HG03280 (cell line): Measurements from ENCODE around the gene PSME3.

Experiments used
- ATAC-seq: cut with Tn5 transposase; IDR thresholded peaks from one replicate; pipeline ENCODE4 v1.9.1; 2021; ENCODE audit warnings: mild to moderate bottlenecking, moderate library complexity; ENCODE audit not compliant: unreplicated experiment

PSME3 gene, protein sequence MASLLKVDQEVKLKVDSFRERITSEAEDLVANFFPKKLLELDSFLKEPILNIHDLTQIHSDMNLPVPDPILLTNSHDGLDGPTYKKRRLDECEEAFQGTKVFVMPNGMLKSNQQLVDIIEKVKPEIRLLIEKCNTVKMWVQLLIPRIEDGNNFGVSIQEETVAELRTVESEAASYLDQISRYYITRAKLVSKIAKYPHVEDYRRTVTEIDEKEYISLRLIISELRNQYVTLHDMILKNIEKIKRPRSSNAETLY

DNA sequence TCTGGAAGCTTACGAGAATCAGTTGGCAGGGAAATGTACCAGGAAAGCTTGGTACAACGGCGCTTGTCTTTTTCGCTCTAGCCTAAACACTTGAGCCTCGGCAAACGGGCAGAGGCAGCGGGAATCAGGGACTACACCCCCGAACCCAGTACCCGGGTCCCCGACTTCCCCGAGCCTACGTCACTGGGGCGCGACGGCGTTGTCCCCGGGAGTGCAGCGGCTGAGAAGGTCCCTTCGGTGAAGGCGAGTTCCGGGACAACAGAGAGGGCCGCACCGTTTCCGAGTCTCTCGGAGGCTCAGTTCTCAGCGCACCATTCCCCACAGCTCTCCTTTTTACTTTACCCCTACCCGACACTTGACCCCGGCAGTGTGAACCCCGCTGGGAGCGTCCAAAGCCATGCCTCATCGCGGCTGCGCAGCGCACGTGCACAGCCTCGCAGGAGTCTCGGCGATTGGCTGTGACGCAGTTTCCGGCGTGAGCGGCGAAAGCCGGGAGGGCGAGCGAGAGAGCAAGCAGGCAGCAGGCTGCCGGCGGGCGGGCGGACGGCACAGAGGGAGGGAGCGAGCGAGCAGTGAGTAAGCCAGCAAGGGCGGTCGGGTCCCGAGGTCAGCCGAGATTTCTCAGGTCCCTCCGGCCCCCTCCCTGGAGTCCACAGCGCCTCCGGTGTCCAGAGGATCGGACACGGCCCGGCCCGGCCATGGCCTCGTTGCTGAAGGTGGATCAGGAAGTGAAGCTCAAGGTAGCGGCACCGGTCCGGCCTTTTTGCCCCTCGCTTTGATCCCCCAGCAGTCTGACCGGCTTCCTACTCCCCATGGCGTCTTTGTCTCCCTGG lies at the start of gene PSME3:
PSME3 (plus strand) TSS at position 464 of the 833 bp plus-strand sequence; CDS start at position 699, 235 bp downstream.
- peak; percentile 84 for ATAC-seq

DNA sequence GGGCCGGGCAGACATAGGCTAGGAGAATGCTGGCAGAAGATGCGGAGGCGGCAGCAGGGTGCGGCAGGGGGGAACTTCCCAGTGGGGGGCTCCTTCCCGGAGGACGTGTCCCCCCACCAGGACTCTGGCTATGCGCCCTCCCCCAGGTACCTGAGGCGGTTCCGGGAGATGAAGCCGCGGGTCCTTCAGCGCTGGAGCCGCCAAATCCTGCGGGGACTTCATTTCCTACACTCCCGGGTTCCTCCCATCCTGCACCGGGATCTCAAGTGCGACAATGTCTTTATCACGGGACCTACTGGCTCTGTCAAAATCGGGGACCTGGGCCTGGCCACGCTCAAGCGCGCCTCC lies 49.4 kb upstream of the PSME3 start:
- no peak for ATAC-seq

DNA sequence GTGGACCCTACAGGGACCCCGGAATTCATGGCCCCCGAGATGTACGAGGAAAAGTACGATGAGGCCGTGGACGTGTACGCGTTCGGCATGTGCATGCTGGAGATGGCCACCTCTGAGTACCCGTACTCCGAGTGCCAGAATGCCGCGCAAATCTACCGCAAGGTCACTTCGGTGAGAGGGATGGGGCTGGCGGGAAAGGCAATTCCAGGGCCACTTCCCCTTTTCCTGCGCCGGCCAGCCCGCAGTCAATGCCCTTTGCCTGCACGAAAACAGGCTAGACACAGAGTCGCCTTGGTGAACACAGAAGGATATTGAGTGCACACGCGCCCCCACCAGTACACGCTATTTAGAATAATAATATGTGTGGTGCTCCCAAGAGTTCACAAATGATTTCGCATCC lies 48.8 kb upstream of the PSME3 start:
- no peak for ATAC-seq

DNA sequence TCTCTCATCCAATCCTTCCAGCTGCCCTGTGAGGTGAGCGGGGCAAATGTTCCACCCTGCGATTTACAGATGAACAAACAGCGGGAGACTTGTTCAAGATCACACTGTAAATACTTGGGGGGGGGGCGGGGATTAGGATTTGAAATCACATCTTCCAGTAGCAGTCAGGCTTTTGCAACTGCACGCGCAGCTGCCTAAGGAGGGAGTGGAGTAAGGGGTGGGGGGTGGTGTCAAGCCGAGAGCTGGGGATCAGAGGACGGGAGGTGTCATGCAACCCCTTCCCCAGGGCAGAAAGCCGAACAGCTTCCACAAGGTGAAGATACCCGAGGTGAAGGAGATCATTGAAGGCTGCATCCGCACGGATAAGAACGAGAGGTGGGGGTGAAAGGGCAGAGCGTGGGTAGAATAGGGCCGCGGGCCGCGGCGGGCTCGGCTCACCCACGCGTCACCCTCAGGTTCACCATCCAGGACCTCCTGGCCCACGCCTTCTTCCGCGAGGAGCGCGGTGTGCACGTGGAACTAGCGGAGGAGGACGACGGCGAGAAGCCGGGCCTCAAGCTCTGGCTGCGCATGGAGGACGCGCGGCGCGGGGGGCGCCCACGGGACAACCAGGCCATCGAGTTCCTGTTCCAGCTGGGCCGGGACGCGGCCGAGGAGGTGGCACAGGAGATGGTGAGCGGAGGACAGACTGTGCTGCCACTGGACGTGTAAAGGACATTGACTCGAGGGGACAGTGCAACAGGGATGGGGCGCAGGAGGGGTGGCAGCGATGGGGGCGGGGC lies 48.2 kb upstream of the PSME3 start:
- ATAC-seq, result no peak

DNA sequence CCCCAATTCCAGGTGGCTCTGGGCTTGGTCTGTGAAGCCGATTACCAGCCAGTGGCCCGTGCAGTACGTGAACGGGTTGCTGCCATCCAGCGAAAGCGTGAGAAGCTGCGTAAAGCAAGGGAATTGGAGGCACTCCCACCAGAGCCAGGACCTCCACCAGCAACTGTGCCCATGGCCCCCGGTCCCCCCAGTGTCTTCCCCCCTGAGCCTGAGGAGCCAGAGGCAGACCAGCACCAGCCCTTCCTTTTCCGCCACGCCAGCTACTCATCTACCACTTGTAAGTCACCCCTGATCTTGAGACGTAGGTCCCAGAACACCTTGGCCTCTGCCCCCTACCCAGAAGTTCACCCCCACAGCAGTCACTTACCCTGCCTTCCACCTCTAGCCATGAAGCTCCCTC lies 45.9 kb upstream of the PSME3 start:
- ATAC-seq, result no peak

DNA sequence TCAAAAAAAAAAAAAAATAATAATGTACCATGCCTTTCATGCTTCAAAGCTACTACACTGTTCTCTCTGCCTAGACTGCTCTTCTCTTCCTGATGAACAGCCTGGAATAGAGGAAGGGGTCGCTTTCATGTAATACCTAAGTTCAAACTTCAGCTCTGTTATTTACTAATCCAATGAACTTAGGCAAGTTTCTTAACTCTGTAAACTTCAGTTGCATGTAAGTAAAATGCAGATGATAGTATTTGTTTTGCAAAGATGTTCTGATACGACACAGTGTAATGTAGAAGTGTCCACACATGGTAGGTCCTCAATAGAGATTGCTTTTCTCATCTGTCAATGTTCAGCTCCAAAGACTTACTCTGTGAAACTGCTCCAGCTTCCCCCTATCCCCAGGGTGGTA lies 41.2 kb upstream of the PSME3 start:
- ATAC-seq, result no peak

DNA sequence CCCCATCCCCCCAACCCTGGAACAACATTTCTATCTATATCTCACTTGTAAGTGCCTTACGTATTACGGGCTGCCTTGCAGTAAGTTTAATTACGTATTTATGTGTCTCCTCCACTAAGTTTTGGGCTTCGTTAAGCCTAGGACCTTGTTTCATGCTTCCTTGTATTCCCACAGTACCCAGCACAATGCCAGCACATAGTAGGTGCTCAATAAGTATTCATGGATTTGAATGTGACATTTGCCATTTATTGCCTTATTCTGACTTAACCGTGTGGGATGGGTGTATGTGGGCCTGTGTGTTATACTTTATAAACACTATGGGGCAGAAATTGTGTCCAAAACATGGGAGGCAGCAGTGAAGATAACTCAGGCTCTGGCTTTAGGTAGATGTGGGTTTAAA lies 40.7 kb upstream of the PSME3 start:
- ATAC-seq, result no peak

DNA sequence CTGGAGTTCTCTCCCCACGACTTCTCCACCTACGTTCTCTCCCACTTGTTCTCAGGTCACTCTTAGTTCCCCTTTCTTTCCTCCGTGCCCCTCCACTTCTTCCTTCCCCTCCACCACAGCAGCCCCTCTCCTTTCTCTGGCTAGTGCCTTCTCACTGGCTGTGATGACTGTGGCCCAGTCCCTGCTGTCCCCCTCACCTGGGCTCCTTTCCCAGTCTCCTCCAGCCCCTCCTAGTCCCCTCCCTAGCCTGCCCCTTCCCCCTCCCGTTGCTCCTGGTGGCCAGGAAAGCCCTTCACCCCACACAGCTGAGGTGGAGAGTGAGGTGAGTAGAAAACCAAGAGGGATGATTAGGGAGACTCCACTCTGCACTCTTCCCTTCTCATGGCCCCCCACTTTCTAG lies 38.1 kb upstream of the PSME3 start:
- no peak for ATAC-seq

DNA sequence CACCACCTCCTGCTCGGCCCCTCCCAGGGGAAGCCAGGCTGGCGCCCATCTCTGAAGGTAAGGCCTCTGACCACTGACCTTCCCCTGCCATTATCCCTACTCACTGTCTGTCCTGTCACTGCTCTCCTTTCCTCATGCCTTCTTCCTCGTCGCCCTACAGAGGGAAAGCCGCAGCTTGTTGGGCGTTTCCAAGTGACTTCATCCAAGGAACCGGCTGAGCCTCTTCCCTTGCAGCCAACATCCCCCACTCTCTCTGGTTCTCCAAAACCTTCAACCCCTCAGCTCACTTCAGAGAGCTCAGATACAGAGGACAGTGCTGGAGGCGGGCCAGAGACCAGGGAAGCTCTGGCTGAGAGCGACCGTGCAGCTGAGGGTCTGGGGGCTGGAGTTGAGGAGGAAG lies 37.7 kb upstream of the PSME3 start:
- no peak for ATAC-seq

DNA sequence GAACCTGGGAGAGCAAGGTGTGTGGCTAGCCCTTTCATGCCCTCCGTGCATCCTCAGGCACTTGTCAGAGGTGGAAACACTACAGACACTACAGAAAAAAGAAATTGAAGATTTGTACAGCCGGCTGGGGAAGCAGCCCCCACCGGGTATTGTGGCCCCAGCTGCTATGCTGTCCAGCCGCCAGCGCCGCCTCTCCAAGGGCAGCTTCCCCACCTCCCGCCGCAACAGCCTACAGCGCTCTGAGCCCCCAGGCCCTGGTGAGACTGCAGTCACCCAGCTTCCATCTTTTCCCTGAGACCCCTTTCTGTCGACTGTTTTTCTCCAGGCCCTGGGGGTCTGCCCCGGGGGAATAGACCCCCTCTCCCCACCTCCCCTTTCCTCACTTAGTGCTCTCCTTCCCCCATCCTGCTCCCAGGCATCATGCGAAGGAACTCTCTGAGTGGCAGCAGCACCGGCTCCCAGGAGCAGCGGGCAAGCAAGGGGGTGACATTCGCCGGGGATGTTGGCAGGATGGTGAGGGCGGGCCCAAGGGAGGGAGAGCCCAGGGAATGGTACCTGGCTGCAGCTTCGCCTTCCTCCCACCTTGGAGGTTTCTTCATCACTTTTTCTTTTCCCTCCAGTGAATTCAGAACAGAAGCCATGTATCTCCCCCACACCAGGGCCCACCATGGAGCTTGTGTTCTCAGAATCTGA lies 37.0 kb upstream of the PSME3 start:
- ATAC-seq, result no peak

DNA sequence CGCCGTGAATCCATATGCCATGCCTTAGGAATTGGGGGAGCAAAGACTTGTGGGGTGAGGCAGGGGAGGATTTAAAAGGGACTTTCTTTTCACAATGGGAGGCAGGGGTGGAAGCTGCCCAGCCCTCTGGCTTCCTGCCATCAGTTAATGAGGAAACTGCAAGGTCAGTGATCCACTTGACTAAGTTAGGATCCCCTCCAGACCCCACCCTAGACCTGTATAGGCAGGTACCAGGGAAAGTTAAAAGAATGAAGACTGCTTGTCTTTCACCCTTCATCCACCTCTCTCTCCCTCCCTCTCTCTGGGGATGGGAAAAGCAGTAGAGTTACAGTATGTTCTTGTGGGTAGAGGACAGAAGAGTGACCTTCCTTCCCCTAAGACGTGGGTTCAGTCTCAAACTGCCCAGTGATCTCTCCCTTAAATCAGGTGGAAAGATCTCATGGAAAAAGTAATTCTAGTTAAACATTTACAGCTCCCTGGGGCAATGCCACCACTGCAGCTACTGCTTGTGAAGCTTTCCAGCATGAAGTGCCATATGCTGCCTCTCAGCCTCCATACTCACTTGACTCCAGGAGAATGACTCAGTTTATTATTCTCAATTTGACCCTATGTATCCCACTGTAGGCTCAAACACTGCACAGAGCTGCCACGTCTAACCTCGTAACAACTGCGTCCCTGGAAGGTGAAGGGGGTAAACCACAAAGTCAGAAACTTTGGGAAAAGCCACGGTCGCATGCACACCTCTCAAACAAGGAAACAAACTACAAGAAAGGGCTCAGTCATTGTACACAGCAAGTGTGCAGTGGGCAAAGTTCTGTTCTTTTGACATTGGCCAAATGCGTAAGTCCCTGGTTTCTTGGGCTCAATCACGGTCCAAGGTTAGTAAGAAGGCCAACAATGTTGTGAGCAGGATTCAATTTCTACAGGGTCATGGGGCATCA lies 35.9 kb upstream of the PSME3 start:
- no peak for ATAC-seq

DNA sequence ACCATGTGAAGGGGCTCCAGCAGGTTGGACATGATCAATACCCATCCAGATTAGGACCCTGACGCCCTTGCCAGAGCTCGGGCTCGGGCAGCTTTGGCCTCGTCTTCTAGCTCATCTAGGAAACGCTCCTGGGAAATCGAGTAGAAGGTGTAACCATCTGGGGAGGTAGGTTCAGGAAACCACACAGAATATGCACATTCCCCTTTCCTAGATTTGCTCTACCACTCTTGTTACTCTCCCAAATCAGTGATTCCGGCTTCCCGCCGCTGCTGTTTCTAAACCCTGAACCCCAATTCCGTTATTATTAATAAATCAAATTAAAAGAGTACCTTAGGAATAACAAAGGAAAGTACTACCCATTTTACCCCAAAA lies 35.2 kb upstream of the PSME3 start:
- no peak for ATAC-seq

DNA sequence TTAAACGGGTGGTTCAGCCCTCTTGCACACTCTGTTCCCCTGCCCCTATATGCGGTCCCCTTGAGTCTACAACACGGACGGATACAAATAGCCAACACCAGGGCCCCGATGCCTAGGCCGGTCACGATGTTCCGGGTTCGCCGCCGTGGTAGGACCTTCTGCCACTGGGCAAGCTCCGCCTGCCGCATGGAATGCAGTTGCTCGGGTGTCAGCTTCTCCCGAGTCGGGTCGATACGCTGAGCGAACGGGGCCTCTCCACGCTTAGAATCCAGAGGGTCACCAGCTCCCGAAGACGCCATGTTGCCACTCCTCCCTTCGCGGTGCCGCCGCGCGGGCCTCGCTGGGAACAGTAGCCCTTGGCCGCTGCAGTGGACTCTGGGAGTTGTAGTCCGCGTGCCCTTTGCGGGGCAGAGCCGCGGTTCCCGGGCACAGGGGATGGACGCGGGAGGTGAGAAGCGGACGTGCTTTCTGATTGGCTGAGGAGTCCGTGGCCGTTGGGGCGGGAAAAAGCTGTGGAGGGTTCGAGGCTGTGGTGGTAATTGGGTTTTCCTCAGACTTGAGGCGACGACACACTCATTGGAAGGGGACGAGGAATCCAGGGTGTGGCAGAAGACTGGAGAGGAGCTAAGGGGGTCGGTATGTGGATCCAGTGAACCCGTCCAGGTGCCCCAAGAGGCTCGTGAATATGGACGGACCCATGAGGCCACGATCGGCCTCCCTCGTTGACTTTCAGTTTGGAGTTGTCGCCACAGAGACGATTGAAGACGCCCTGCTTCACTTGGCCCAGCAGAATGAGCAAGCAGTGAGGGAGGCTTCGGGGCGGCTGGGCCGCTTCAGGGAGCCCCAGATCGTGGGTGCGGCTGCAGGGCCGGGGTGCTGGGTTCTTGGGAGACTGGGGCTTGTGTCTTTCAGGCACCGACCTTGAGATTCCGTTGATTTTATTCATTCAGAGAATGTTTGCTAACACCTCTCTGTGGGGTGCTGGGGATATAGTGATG lies 34.5 kb upstream of the PSME3 start, which contains the start of the genes CNTD1 and COA3:
CNTD1 (plus strand) TSS at position 479 of the 998 bp plus-strand sequence; CDS start at position 686, 207 bp downstream.
COA3 (minus strand) TSS at position 322 of the 998 bp plus-strand sequence; CDS start at position 299, 23 bp downstream.
- ATAC-seq, result peak; percentile 93

DNA sequence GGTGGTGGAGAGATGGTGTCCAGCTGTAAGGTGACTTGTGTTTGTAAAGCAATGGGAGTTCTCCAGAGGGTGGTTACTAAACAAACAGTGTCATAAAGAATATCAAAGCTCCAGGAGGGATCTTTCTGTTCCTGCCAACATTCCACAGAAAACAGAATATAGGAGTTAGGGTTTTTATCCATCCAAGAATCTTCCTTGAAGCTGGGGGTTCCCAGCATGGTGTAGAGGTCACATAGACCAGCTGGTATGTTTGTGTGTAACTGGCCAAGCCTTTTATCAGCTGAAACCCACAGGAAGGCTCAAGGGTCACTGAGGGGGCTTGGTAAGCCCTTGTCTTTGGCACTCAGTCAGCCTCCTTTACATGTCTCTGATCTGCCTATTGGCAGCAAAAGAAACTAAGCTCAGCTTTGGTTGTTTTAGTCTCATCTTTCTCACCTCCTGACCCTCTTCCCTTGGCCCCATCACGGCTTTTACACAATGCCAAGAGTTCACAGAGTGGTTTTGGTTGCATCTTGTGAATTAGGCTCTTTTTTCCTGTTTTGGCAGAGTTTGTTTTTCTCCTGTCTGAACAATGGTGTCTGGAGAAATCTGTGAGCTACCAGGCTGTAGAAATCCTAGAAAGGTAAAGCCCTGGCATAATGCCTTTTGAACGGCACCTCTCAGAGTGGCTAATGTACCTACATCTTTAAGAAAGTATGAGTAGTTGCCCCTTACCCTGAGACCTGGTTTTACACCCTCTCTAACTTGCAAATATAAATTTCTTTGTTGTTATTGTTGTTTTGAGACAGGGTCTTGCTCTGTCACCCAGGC lies 29.9 kb upstream of the PSME3 start:
- ATAC-seq, result no peak

DNA sequence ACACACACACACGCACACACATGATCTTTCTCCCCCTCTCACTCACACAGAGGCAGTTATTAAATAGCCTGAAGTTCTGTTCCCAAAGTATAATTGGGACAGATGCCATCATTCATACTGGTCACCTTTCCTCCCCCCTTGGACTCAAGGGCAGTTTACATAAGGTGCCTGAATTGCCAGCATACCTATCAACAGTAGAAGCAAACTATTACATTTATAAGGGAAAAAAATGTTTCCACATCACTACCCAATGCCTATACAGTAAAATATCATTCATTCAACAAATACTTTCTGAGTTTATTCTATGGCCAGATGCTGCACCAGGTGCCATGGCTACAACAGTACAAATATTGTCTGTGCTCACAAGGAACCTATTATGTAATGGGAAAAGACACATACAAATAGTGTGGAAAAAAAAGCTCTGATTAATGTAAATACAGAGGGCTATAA lies 28.3 kb upstream of the PSME3 start:
- no peak for ATAC-seq

DNA sequence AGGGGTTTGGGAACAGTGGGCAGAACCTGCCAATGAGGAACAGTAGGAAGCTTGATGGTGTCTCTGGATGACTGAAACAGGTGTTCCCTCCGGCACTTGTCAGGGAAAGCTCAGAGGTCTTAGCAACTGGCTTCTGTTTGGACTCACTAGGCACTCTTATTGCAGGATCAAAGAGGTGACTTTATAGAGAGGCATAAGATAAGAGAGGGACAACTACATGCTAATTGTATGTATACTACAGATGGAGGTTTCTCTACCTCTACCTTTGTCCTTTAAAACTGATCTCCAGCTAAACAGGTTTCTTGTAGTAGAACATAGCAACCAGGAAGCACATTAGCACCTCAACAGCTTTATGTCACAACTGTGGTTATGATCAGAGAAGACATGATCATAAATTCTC lies 26.9 kb upstream of the PSME3 start:
- no peak for ATAC-seq

DNA sequence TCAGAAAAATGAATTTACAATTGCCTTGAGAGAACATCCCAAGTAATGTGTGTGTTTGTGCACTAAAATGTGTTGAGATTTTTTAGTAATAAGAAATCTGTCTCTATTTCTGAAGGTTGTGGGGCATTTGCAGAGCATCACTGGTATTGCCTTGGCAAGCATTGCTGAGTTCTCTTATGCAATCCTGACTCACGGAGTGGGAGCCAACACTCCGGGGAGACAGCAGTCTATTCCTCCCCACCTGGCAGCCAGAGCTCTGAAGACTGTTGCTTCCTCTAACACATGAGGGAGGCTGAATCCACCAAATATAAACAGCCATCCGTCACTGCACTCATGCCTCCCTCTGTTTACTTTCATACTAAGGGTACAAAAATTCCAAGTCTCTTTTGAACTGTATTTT lies 23.9 kb upstream of the PSME3 start:
- ATAC-seq, result no peak
